Peyer's patch (tissue), 4 donors: Measurements from ENCODE around the gene METTL4. TPM values are rescaled to one million over a fixed set of nuclear protein-coding genes. Genes with fewer than 3 reads are reported as not detected.

Source experiments
- DNase-seq, 3 donors: peaks; one replicate each; pipeline ENCODE4 v3.0.0-alpha.2; 2017 to 2019
- H3K27ac ChIP-seq, 4 donors: fragments of 200-600 bp; sonication (generic); one replicate each; pipeline ENCODE4 v1.5.1; 2016 to 2019
- H3K27me3 ChIP-seq, 2 donors: fragments of 200-600 bp; sonication (generic); one replicate each; pipeline ENCODE4 v1.5.1; 2019
- H3K36me3 ChIP-seq, 3 donors: fragments of 200-600 bp; sonication (generic); one replicate each; pipeline ENCODE4 v1.5.1; 2016 to 2019
- H3K4me1 ChIP-seq, 4 donors: fragments of 200-600 bp; sonication (generic); one replicate each; pipeline ENCODE4 v1.5.1; 2016 to 2019
- H3K4me3 ChIP-seq, 4 donors: fragments of 200-600 bp; sonication (generic); 1 replicate in 3 of 4; 2 replicates in 1 of 4; pipeline ENCODE4 v1.5.1; 2016 to 2019; ENCODE audit warnings: mild to moderate bottlenecking in 1 of 4
- H3K9me3 ChIP-seq, 4 donors: fragments of 200-600 bp; sonication (generic); one replicate each; pipeline ENCODE4 v1.5.1; 2016 to 2019; ENCODE audit warnings: mild to moderate bottlenecking in 1 of 4
- POLR2A ChIP-seq, 2 donors: fragments of 450-650 bp; IDR thresholded peaks; one replicate each; pipeline ENCODE4 v1.5.1; 2017; ENCODE audit warnings: antibody characterized with exemption in 2 of 2, mild to moderate bottlenecking in 2 of 2, moderate library complexity in 2 of 2
- total RNA-seq, 4 donors: library from RNA; depleted of rRNA; stranded (reverse); fragments of >200 nt; gene quantifications; one replicate each; pipeline ENCODE4 v1.1.0, GENCODE V29; 2016
- TF ChIP-seq, protein P1 (sequence below), 6 experiments: fragments of 450-650 bp in 4 of 6; fragments of 200-600 bp in 2 of 6; sonication (generic) in 1 of 6; IDR thresholded peaks; one replicate each; pipeline ENCODE4 v1.5.1; 2017 to 2019; ENCODE audit warnings: antibody characterized with exemption in 6 of 6, mild to moderate bottlenecking in 3 of 6, moderate library complexity in 1 of 6

METTL4 gene
- total RNA-seq, 4 donors from 2014 or later, result 7.9 to 12.4 (median 9.0) TPM

DNA sequence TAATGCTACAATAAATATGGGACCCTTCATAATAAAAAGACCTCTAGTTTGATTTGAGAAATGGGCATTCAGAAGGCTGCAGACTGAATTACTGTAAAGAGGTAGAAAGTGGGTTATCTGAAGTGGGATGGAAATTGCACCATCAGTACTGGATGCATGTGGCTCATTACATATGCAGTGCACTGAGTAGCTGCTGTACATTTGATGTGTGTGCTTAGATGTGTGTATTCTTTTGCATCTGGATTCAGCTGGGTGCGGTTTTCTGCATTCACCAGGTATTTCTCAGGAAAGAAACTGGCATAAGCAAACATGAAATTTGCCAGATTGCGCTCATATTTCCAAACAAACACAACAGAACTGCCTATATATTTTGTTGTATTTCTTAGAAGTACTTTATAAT is 38.3 kb upstream of the METTL4 start:
- H3K27me3 ChIP-seq, result no peaks in the 10 kb centered on the region
- no peaks in the 10 kb centered on the region for H3K9me3 ChIP-seq
- TF ChIP-seq POLR2A (IDR thresholded peaks at IDR 0.05), result no peak
- TF ChIP-seq, protein P1, sequence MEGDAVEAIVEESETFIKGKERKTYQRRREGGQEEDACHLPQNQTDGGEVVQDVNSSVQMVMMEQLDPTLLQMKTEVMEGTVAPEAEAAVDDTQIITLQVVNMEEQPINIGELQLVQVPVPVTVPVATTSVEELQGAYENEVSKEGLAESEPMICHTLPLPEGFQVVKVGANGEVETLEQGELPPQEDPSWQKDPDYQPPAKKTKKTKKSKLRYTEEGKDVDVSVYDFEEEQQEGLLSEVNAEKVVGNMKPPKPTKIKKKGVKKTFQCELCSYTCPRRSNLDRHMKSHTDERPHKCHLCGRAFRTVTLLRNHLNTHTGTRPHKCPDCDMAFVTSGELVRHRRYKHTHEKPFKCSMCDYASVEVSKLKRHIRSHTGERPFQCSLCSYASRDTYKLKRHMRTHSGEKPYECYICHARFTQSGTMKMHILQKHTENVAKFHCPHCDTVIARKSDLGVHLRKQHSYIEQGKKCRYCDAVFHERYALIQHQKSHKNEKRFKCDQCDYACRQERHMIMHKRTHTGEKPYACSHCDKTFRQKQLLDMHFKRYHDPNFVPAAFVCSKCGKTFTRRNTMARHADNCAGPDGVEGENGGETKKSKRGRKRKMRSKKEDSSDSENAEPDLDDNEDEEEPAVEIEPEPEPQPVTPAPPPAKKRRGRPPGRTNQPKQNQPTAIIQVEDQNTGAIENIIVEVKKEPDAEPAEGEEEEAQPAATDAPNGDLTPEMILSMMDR (IDR thresholded peaks at IDR 0.05), result no peak

GRCh38 chr18:2606335-2606734 is 35.0 kb upstream of the METTL4 start:
- Histone ChIP-seq H3K27me3 (no peaks in the 10 kb centered on the region), H3K4me1 (peaks cover 0 to 10% (median 0%) of the 10 kb centered on the region in 4 donors), H3K36me3 (no peaks in the 10 kb centered on the region), H3K4me3 (no peak overlapping the region), H3K27ac (peak overlapping the region; percentile 6 to 67 (median 43)), H3K9me3 (no peaks in the 10 kb centered on the region)
- no peak for DNase-seq
- TF ChIP-seq, protein P1 (IDR thresholded peaks at IDR 0.05), result no peak
- no peak for TF ChIP-seq POLR2A (IDR thresholded peaks at IDR 0.05)

More for the DNA sequence above, 38.3 kb upstream of the METTL4 start:
- no peak overlapping the region for H3K4me3 ChIP-seq
- peaks cover 0 to 10% (median 0%) of the 10 kb centered on the region in 4 donors for H3K4me1 ChIP-seq
- H3K36me3 ChIP-seq, result no peaks in the 10 kb centered on the region
- no peak for DNase-seq
- no peak overlapping the region for H3K27ac ChIP-seq

DNA sequence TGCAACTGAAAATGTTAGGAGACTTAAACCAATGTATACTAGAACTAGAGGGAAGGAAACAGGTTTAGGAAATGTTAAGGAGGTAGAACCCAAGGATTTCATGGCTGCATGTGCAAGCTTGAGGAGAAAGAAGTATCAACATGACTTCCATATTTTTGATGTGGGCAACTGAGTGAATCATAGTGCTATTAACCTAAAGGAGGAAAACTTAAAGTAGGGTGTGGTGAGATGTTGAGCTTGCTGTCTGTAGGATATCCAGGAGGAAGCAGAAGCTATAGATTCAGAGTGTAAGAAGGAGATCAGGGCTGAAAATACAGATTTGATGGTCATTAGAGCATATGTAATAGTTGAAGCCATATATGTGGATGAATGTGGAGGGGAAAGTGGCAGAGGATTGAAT is 31.5 kb upstream of the METTL4 start:
- H3K9me3 ChIP-seq, result no peaks in the 10 kb centered on the region
- TF ChIP-seq, protein P1 (IDR thresholded peaks at IDR 0.05), result no peak
- TF ChIP-seq POLR2A (IDR thresholded peaks at IDR 0.05), result no peak
- peaks cover 0 to 10% (median 0%) of the 10 kb centered on the region in 4 donors for H3K4me1 ChIP-seq
- no peaks in the 10 kb centered on the region for H3K27me3 ChIP-seq
- H3K36me3 ChIP-seq, result no peaks in the 10 kb centered on the region
- DNase-seq, result no peak
- no peak overlapping the region for H3K27ac ChIP-seq
- H3K4me3 ChIP-seq, result no peak overlapping the region

- Histone ChIP-seq H3K27me3 (no peaks in the 10 kb centered on the region), H3K4me1 (no peaks in the 10 kb centered on the region), H3K9me3 (no peaks in the 10 kb centered on the region), H3K27ac (no peak overlapping the region), H3K4me3 (no peak overlapping the region), H3K36me3 (no peaks in the 10 kb centered on the region)
- no peak for DNase-seq
- TF ChIP-seq, protein P1 (IDR thresholded peaks at IDR 0.05), result no peak
- no peak for TF ChIP-seq POLR2A (IDR thresholded peaks at IDR 0.05)
Measured at GRCh38 chr18:2597639-2598038, 26.3 kb upstream of the METTL4 start.

GRCh38 chr18:2590303-2590702 is 19.0 kb upstream of the METTL4 start:
- DNase-seq, result no peak
- peak overlapping the region in 3 of 4 donors; percentile 34 to 55 (median 43) for H3K27ac ChIP-seq
- H3K9me3 ChIP-seq, result no peaks in the 10 kb centered on the region
- no peaks in the 10 kb centered on the region for H3K27me3 ChIP-seq
- H3K4me1 ChIP-seq, result peaks cover 0 to 4% (median 0%) of the 10 kb centered on the region in 4 donors
- TF ChIP-seq, protein P1 (IDR thresholded peaks at IDR 0.05), result no peak
- TF ChIP-seq POLR2A (IDR thresholded peaks at IDR 0.05), result no peak
- H3K4me3 ChIP-seq, result no peak overlapping the region
- H3K36me3 ChIP-seq, result no peaks in the 10 kb centered on the region
